ENCODE measurements around the gene CFTR.
A peak's percentile ranks its signal among the peaks of the same experiment; 100 is the strongest.

Gene CFTR

GRCh38 chr7:117479225-117480054 lies at the start of gene CFTR:
TSS of gene CFTR (plus strand) at chr7:117480025. CDS start at chr7:117480095, 70 bp downstream.
- Mint-ChIP-seq H3K27ac (peak within 1 kb of the TSS in 1 of 3 experiments; percentile 42), H3K9me3 (no peaks in the 10 kb centered on the region), H3K36me3 (ENCODE audit: low read depth) (no peaks in the 10 kb centered on the region), H3K4me3 (peak within 1 kb of the TSS; percentile 83 to 86 (median 84)), H3K27me3 (ENCODE audit: low read depth) (peaks cover 63% of the 10 kb centered on the region), H3K4me1 (peaks cover 11% of the 10 kb centered on the region)
- no peak for TF ChIP-seq CTCF (IDR thresholded peaks at IDR 0.05; ENCODE audit: unreplicated experiment in 3 of 3)

- TF ChIP-seq CTCF (IDR thresholded peaks at IDR 0.05; ENCODE audit: unreplicated experiment in 3 of 3): no peak
- H3K36me3 Mint-ChIP-seq (ENCODE audit: low read depth): no peaks in the 10 kb centered on the region
Measured at GRCh38 chr7:117435475-117436043, 44.3 kb upstream of the CFTR start.

GRCh38 chr7:117444646-117445045 lies 35.2 kb upstream of the CFTR start:
- TF ChIP-seq CTCF (IDR thresholded peaks at IDR 0.05; ENCODE audit: unreplicated experiment in 3 of 3): no peak
- H3K4me3 Mint-ChIP-seq: no peak overlapping the region
- H3K27me3 Mint-ChIP-seq (ENCODE audit: low read depth): peaks cover 9% of the 10 kb centered on the region
- H3K36me3 Mint-ChIP-seq (ENCODE audit: low read depth): peaks cover 3% of the 10 kb centered on the region
- no peak overlapping the region for H3K27ac Mint-ChIP-seq
- H3K9me3 Mint-ChIP-seq: peaks cover 6% of the 10 kb centered on the region
- no peaks in the 10 kb centered on the region for H3K4me1 Mint-ChIP-seq

More at GRCh38 chr7:117435475-117436043, 44.3 kb upstream of the CFTR start:
- H3K4me3 Mint-ChIP-seq: no peak overlapping the region
- no peaks in the 10 kb centered on the region for H3K27me3 Mint-ChIP-seq (ENCODE audit: low read depth)
- peaks cover 2% of the 10 kb centered on the region for H3K9me3 Mint-ChIP-seq
- H3K4me1 Mint-ChIP-seq: no peaks in the 10 kb centered on the region
- no peak overlapping the region for H3K27ac Mint-ChIP-seq

- Mint-ChIP-seq H3K27ac (no peak overlapping the region), H3K9me3 (peaks cover 10% of the 10 kb centered on the region)
- TF ChIP-seq CTCF (IDR thresholded peaks at IDR 0.05; ENCODE audit: unreplicated experiment in 3 of 3): no peak
Measured at GRCh38 chr7:117445206-117445605, 34.6 kb upstream of the CFTR start.

GRCh38 chr7:117446220-117446815 lies 33.5 kb upstream of the CFTR start:
- peaks cover 13% of the 10 kb centered on the region for H3K9me3 Mint-ChIP-seq
- H3K4me1 Mint-ChIP-seq: no peaks in the 10 kb centered on the region
- no peak overlapping the region for H3K4me3 Mint-ChIP-seq
- peaks cover 9% of the 10 kb centered on the region for H3K27me3 Mint-ChIP-seq (ENCODE audit: low read depth)
- TF ChIP-seq CTCF (IDR thresholded peaks at IDR 0.05; ENCODE audit: unreplicated experiment in 3 of 3): no peak
- no peak overlapping the region for H3K27ac Mint-ChIP-seq
- H3K36me3 Mint-ChIP-seq (ENCODE audit: low read depth): no peaks in the 10 kb centered on the region

More at GRCh38 chr7:117445206-117445605, 34.6 kb upstream of the CFTR start:
- H3K27me3 Mint-ChIP-seq (ENCODE audit: low read depth): peaks cover 9% of the 10 kb centered on the region
- peaks cover 3% of the 10 kb centered on the region for H3K36me3 Mint-ChIP-seq (ENCODE audit: low read depth)
- H3K4me1 Mint-ChIP-seq: no peaks in the 10 kb centered on the region
- no peak overlapping the region for H3K4me3 Mint-ChIP-seq
